Tibial artery (tissue), 4 donors: ENCODE measurements around the gene STK36.
"Not testable (repeated sequence)": the region's sequence is repeated elsewhere in the genome, so short reads cannot be mapped to it uniquely, and the experiment has no call there.

Experiments used
- DNase-seq, 2 donors: peaks; one replicate each; pipeline ENCODE4 v3.0.0-alpha.2; 2019
- H3K27ac ChIP-seq, 2 donors: fragments of 200-600 bp; sonication (generic) in 1 of 2; 1 replicate in 1 of 2; 2 replicates in 1 of 2; pipeline ENCODE4 v1.5.1; 2018 to 2019; ENCODE audit warnings: mild to moderate bottlenecking in 1 of 2
- H3K27me3 ChIP-seq, 2 donors: fragments of 200-600 bp; sonication (generic) in 1 of 2; one replicate each; pipeline versions ENCODE4 v1.5.1 to v1.6.0; 2016 to 2019
- H3K36me3 ChIP-seq, 3 donors: fragments of 200-600 bp; sonication (generic) in 2 of 3; one replicate each; pipeline ENCODE4 v1.5.1; 2016 to 2019; ENCODE audit warnings: mild to moderate bottlenecking in 2 of 3
- H3K4me1 ChIP-seq, 4 donors: fragments of 200-600 bp; sonication (generic) in 2 of 4; 1 replicate in 3 of 4; 2 replicates in 1 of 4; pipeline ENCODE4 v1.5.1; 2016 to 2019
- H3K4me3 ChIP-seq, 2 donors: fragments of 200-600 bp; sonication (generic) in 1 of 2; 1 replicate in 1 of 2; 2 replicates in 1 of 2; pipeline ENCODE4 v1.5.1; 2018 to 2019; ENCODE audit warnings: mild to moderate bottlenecking in 2 of 2
- H3K9me3 ChIP-seq, 3 donors: fragments of 200-600 bp; sonication (generic) in 1 of 3; one replicate each; pipeline ENCODE4 v1.5.1; 2016 to 2019
- intact Hi-C: fragments of 100-400 bp; cut with DNase I; formaldehyde crosslinking; loops from one replicate; pipeline ENCODE4 v1.15.0; 2023; ENCODE audit warnings: low total_unique reads
- TF ChIP-seq, protein P1 (sequence below), 2 experiments: fragments of 200-600 bp in 1 of 2; fragments of 450-650 bp in 1 of 2; IDR thresholded peaks; one replicate each; pipeline ENCODE4 v1.5.1; 2017 to 2019; ENCODE audit warnings: antibody characterized with exemption in 2 of 2, mild to moderate bottlenecking in 1 of 2, moderate library complexity in 1 of 2

STK36 gene

DNA sequence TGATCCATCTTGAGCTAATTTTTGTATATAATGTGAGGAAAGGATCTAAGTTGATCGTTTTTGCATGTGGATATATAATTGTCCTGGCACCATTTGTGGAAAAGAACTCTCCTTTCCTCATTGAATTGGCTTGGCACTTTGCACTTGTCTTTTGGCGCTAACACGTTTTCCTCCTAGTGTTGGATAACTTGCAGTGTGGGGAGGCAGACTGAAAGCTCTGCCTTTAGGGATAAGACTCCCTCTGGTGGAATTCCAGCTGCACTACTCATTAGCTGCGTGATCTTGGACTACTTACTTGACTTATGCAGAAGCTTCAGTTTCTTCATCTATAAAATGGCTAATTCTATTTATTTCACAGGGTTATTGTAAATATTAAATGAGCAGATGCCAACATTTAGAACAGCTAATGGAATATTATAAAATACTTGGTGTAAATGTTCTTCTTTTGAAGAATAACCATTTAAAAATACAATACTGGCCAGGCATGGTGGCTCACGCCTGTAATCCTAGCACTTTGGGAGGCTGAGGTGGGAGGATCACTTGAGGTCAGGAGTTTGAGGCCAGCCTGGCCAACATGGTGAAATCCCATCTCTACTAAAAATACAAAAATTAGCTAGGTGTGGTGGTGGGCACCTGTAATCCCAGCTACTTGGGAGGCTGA lies 15.6 kb downstream of the STK36 start:
- intact Hi-C loops, H3K27me3 ChIP-seq, H3K9me3 ChIP-seq, H3K4me3 ChIP-seq, H3K27ac ChIP-seq: not testable (repeated sequence)
- Histone ChIP-seq H3K36me3 (peaks cover 10 to 59% (median 36%) of the 10 kb centered on the region in 3 donors), H3K4me1 (peaks cover 0 to 12% (median 0%) of the 10 kb centered on the region in 4 donors)
- TF ChIP-seq, protein P1, sequence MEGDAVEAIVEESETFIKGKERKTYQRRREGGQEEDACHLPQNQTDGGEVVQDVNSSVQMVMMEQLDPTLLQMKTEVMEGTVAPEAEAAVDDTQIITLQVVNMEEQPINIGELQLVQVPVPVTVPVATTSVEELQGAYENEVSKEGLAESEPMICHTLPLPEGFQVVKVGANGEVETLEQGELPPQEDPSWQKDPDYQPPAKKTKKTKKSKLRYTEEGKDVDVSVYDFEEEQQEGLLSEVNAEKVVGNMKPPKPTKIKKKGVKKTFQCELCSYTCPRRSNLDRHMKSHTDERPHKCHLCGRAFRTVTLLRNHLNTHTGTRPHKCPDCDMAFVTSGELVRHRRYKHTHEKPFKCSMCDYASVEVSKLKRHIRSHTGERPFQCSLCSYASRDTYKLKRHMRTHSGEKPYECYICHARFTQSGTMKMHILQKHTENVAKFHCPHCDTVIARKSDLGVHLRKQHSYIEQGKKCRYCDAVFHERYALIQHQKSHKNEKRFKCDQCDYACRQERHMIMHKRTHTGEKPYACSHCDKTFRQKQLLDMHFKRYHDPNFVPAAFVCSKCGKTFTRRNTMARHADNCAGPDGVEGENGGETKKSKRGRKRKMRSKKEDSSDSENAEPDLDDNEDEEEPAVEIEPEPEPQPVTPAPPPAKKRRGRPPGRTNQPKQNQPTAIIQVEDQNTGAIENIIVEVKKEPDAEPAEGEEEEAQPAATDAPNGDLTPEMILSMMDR (IDR thresholded peaks at IDR 0.05): peak; percentile 80 to 82
- DNase-seq: peak in 1 of 2 donors; percentile 60

DNA sequence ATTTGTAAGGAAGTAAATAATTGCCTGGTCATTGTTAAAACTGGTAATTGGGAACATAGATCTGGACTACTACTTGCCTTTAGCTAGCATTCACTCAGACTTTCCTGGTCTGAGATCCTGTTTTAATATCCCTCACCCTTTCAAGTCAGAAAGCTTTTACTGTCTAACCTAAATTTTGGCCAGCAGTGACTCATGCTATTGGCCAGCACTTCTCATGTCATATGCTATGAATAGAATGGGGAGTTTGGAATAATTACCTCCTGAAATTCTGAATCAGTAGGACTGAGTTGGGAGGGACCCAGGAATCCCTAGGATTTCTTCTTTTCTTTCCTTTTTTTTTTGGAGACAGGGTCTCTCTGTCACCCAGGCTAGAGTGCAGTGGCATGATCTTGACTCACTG lies 19.3 kb downstream of the STK36 start:
- intact Hi-C loops: loop anchor here (10.0 kb wide), 1 partner anchor 504 kb away; no protein-coding TSS in a partner anchor
- Histone ChIP-seq H3K27ac (peak overlapping the region in 1 of 2 donors; percentile 10), H3K4me3 (no peak overlapping the region), H3K4me1 (peaks cover 0 to 12% (median 0%) of the 10 kb centered on the region in 4 donors), H3K9me3 (no peaks in the 10 kb centered on the region), H3K36me3 (peaks cover 37 to 71% (median 48%) of the 10 kb centered on the region in 3 donors), H3K27me3 (no peaks in the 10 kb centered on the region)
- TF ChIP-seq, protein P1 (IDR thresholded peaks at IDR 0.05): no peak
- DNase-seq: no peak

DNA sequence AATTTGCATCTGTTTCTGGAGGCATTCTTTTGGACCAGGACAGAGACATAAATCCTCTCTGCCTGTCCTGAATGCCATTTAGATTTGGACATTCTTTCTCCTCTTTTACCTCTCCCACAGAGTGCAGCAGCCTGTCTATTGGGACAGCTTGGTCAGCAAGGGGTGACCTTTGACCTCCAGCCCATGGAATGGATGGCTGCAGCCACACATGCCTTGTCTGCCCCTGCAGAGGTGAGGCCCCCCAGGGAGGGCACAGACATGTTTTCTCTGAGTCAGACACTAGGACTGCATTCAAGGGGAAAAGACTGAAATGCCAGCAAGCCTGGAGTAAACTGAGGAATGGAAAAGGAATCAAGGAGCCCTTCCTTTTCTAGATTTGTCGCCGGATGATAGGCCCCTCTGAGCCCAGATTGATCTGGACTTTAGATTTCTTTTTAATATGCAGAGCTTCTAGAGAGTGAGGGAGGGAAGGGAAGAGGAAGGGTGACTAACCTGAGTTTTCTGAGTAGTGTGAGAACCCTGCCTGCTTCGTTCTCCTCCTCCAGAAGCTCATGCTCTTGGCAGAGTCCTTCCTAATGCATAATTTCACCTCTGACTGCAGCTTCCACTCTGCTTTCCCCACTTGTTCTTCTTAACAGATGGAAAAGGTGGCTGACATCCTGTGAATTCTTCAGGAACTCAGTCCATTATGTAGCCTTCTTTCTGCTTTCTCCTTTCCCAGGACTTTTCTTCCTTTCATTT lies 22.7 kb downstream of the STK36 start:
- intact Hi-C loops: loop anchor here (10.0 kb wide), 1 partner anchor 500 kb away; no protein-coding TSS in a partner anchor

DNA sequence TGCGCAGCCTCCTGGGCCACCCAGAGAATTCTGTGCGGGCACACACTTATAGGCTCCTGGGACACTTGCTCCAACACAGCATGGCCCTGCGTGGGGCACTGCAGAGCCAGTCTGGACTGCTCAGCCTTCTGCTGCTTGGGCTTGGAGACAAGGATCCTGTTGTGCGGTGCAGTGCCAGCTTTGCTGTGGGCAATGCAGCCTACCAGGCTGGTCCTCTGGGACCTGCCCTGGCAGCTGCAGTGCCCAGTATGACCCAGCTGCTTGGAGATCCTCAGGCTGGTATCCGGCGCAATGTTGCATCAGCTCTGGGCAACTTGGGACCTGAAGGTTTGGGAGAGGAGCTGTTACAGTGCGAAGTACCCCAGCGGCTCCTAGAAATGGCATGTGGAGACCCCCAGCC lies 27.0 kb downstream of the STK36 start:
- DNase-seq: no peak
- Histone ChIP-seq H3K4me3 (no peak overlapping the region), H3K27ac (no peak overlapping the region), H3K36me3 (peaks cover 36 to 71% (median 43%) of the 10 kb centered on the region in 3 donors), H3K27me3 (no peaks in the 10 kb centered on the region), H3K4me1 (no peaks in the 10 kb centered on the region), H3K9me3 (no peaks in the 10 kb centered on the region)
- intact Hi-C loops: loop anchor here (10.0 kb wide), 1 partner anchor 496 kb away; no protein-coding TSS in a partner anchor
- TF ChIP-seq, protein P1 (IDR thresholded peaks at IDR 0.05): no peak

More for the DNA sequence above, 22.7 kb downstream of the STK36 start:
- peaks cover 54 to 91% (median 65%) of the 10 kb centered on the region in 3 donors for H3K36me3 ChIP-seq
- H3K27ac ChIP-seq: no peak overlapping the region
- DNase-seq: no peak
- TF ChIP-seq, protein P1 (IDR thresholded peaks at IDR 0.05): no peak
- H3K9me3 ChIP-seq: no peaks in the 10 kb centered on the region
- peaks cover 0 to 12% (median 0%) of the 10 kb centered on the region in 4 donors for H3K4me1 ChIP-seq
- H3K4me3 ChIP-seq: no peak overlapping the region
- no peaks in the 10 kb centered on the region for H3K27me3 ChIP-seq

DNA sequence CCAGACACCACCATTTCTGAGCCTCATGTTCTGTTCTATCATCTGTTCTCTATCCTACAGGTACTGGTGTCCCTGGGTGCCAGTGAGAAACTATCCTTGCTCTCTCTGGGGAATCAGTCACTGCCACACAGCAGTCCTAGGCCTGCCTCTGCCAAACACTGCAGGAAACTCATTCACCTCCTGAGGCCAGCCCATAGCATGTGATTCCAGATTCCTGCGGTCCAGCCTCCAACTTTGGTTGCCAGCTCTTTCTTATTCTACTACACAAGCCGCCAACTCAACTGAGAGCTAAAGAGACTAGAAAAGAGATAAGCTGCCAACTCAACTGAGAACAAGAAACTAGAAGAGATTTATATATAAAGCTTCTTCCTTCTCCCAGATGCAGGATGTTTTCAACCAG lies 29.9 kb downstream of the STK36 start:
- TF ChIP-seq, protein P1 (IDR thresholded peaks at IDR 0.05): no peak
- Histone ChIP-seq H3K4me3 (no peak overlapping the region), H3K36me3 (peaks cover 18 to 48% (median 33%) of the 10 kb centered on the region in 3 donors), H3K27me3 (no peaks in the 10 kb centered on the region), H3K27ac (no peak overlapping the region), H3K9me3 (no peaks in the 10 kb centered on the region), H3K4me1 (no peaks in the 10 kb centered on the region)
- intact Hi-C loops: no loop called here
- DNase-seq: no peak
